GM18517 (cell line): ENCODE data around the gene TMSB4X.
A peak's percentile ranks its signal among the peaks of the same experiment; 100 is the strongest.
"Not testable (repeated sequence)": the region's sequence is repeated elsewhere in the genome, so short reads cannot be mapped to it uniquely, and the experiment has no call there.

Source experiments
- ATAC-seq: cut with Tn5 transposase; IDR thresholded peaks from one replicate; pipeline ENCODE4 v1.9.1; 2021; ENCODE audit warnings: mild to moderate bottlenecking, moderate library complexity; ENCODE audit not compliant: unreplicated experiment

Gene TMSB4X

GRCh38 chrX:12975991-12976558 is 1.2 kb downstream of the TMSB4X start:
- ATAC-seq: no peak

DNA sequence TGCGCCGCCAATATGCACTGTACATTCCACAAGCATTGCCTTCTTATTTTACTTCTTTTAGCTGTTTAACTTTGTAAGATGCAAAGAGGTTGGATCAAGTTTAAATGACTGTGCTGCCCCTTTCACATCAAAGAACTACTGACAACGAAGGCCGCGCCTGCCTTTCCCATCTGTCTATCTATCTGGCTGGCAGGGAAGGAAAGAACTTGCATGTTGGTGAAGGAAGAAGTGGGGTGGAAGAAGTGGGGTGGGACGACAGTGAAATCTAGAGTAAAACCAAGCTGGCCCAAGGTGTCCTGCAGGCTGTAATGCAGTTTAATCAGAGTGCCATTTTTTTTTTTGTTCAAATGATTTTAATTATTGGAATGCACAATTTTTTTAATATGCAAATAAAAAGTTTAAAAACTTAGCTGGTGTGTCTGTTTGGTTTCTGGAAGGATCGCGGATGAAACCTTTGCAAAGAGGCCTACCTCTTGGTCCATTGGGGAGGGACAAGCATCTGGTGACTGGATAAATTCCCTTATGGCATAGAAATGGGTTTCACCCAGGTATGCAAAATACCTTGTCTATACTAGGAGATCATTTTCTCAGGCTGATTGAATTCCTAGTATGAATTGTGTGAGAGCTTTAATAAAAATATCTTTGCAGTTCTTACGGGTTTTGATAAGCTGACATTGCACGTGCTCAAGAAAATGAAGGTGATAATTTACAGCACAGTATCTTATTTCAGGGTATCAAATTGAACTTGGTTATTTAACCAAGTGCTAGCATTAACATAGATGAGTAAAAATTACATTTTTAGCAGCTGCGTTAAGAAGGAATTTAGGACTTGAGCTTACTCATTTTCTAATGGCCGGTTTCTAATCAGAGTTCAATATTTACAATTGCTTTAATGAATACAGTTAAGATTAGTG is 2.2 kb downstream of the TMSB4X start:
- peak; percentile 1 for ATAC-seq

- ATAC-seq: peak; percentile 9
Observed at GRCh38 chrX:12977761-12978204, 2.9 kb downstream of the TMSB4X start.

DNA sequence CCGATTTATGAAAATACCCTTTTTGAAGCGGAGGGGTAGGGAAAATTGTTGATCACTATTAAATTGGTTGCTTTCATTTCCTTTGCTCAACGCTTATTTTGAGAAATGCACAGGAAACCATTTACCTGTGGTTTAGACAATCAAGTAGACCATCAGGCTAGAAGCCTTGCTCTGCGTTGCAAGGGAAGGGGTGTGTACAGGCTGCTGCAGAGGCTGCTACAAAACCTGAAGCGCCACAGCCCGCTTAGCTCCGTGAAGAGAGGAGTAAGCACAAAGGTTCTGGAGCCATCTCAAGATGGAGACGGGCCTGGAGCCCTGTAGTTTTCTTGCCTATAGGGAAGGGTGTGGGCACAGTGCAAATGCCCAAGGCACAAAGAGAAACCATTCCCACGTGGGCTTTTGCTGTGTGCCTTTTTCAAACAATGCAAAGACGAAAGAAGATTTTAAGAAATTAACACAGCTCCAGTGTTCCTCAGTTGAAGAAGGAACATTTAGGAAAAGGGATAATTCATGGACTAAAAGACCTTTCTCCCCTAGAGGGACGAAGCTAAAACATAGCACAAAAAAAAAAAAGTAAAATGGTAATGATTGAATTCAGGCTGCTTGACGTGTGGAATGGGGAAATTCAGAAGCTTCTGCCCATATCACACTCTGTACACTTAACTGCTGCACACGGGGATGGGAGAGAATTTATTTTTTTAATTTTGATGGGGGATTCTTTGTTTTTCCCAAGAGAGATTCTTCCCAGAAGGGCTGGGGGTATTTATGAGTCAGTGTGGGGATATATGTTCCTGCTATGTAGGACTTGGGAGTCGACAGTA is 3.5 kb downstream of the TMSB4X start:
- ATAC-seq: peak; percentile 47

DNA sequence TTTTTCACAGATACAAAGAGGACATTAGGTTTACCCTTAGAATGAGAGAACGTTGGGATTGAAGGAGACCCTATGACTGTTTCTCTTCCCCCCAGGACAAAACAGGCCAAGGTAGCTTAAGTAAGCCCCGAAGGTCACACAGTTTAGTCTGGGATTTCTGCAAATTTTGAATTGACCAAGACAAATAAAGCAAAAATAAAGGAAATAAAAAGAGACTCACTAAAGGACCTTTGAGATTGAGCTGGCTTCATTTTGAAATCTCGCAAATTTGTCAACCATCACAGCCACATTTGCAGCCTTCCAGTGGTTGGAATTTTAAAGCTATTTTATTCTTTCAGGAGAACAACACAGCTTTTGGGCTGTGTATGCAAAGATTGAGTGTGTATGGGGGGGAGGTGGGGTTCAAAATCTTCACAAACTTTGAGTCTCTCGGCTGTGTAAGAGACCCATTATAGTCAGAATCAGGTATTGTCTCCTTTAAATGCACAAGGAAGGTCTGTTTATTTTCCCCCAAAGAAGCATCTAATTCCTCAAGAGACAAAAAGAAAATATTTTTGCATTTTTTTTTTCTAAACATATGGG is 4.2 kb downstream of the TMSB4X start:
- ATAC-seq: no peak

DNA sequence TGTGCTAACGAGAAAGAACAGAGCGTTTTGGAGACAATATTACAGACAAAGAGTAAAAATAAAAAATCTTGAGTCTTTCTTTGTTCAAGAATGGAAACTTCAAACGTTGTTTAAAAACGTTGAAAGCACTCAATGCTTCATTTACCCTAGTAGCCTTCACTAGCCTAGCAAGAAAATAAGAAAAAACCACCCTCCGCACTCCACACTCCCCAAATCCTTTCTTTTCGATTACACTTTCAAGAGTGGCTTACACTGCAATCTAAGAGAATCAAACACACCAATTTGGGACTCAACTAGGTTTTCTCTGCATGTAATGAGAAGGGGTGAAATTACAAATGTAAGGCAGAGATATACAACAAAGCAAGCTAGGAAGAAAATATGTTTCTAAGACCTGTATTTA is 4.7 kb downstream of the TMSB4X start:
- no peak for ATAC-seq

GRCh38 chrX:12980039-12980438 is 5.1 kb downstream of the TMSB4X start:
- not testable (repeated sequence) for ATAC-seq

GRCh38 chrX:12981880-12982279 is 7.0 kb downstream of the TMSB4X start:
- no peak for ATAC-seq

- ATAC-seq: peak; percentile 77
Observed at GRCh38 chrX:12984603-12985319, 9.9 kb downstream of the TMSB4X start.

GRCh38 chrX:12985331-12985730 is 10.4 kb downstream of the TMSB4X start:
- ATAC-seq: no peak

DNA sequence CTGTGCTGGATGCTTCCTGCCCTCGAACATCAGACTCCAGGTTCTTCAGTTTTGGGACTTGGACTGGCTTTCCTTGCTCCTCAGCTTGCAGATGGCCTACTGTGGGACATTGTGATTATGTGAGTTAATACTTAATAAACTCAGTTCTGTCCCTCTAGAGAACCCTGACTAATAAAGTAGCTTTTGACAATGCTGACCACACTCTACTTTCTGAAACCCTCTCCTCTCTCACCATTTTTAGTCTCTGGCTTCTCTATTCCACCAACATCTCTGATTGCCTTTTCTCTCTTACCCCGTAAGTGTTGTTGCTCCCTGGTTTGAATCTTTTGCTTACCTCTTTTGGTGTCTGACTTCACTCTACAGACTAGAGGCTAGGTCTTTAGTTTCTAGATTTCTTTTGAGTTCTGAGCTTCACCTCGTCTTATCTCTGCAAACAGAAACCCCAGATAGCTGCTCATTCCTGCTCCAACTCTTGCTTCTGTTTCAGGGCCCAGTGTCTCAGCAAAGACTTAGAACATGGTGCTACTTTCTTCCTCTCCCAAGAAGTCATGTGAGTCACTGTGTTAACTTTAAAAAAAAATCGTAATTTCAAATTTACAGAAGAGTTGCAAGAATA is 11.4 kb downstream of the TMSB4X start:
- ATAC-seq: peak; percentile 51

- ATAC-seq: no peak
Observed at GRCh38 chrX:12986886-12987285, 12.0 kb downstream of the TMSB4X start.

GRCh38 chrX:12987340-12987739 is 12.4 kb downstream of the TMSB4X start:
- ATAC-seq: no peak

DNA sequence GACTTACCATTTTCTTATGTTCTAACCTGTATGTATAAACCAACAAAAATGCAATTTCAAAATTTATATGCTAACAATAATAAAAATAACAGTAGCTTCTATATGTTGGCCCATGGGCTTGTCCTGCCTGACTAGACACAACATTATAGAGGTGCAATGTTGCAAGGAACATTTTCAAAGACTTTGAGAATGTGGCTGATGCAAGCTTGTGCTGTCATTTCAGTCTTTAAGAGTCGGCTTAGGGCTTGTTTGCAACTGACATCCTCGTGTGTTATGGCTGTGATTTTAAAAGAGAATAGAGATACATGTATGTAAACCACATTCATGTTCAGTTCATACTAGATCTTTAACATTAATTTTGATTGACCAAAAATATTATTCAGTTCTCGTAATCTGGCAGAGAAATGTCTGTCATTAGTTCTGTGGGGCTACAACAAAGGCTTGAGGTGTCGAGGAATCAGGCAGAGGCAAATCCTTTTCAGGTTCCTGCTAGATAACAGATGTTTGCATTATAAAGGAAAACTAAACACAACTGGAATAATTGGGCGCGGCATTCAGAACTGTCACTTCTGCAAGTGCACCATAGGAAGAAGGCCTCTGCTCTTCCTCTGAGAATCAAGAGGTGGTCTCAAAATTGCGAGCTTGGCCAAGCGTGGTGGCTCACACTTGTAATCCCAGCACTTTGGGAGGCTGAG is 13.1 kb downstream of the TMSB4X start:
- ATAC-seq: no peak

DNA sequence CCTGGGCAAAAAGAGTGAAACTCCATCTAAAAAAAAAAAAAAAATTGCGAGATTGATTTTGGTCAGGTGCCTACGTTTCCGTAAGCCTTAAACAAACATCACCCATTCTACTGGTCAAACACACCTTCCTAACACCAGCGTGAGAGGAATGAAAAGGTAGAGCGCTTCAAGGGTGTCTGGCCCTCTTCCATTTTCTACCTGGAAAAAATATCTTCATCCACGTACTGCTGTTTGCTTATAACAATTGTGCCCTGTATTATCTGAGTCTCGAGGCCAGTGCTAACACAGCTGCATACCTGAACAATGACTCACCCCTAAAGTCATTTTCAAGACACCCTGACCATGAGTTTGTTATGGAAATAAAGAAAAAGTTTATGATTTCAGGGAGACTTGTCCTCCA is 13.9 kb downstream of the TMSB4X start:
- no peak for ATAC-seq

DNA sequence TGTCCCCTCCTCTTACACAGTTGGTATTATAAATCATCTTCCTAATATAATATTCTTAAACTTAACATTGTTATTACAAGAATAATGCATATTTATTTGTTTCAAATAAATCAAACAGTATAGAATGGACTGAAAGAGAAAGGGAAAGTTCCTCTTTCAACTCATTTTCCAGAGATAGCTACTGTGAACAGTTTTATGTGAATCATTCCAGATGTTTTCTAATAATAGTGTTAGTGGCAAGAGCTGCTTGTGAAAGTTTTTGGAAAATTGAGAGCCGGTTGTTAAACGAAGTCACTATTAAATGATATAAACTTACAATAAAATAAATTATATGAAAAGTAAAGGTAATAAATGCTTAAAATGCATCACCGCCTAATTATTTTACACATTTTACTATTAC is 14.6 kb downstream of the TMSB4X start:
- no peak for ATAC-seq

DNA sequence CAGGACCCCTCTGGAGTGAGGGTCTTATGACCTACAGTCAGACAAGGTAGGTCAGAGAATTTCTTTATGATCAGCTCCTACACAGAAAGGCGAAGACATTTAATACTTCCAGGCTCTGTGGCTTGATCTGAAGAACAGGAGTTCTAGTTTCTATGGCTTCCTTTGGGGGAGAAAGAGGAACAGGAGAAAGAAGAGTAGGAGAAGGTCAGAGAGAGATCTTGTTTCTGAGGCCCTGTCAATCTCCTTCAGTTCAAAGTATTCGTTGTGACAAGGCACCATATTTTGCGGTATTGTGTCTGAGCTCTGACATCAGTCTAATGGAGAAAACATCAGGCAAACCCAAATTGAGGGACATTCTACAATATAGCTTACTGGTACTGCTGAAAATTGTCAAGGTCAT is 16.7 kb downstream of the TMSB4X start:
- ATAC-seq: no peak

DNA sequence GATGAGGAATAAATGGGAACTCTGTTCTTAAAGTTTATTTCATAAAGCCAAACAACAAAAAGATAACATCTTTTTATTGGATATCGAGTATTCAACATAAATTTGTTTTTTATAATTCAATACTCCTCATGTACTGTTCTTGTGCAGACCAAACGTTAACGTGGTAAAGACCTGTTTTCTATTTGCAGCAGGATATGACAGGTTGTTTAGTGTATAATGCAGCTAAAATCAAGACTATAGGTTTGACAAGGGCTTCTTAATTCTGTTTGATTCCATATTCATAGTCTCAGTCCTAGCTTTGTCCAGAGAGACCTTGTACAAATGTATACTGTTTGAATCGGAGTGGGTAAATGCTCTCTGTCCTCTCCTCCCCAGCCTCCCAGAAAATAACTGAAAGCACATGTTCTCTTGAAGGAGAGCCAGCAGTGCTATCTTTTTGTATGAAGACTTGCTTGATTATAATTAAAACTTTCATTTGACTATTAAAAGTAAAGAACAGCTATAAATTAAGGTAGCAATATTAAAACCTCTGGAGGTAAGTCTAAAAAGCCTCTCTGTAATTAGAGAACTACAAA is 17.7 kb downstream of the TMSB4X start:
- no peak for ATAC-seq

DNA sequence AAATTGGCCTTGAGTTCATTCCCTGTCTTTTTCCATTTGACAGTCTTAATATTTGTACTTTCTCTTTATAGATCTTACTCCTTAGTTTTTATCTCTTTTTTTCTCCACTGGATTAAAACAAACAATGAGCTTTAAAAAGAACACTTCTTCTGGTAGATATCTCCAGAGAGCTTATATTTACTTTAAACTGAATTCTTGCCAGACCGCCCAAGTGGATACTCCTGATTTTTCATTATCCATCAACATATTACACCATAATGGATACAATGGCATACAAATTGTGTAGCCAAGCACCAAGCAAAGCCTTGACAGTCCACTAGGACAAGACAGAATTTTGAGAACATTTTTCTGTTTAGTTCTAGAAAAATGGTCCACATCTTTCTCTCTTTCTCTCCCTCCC is 18.9 kb downstream of the TMSB4X start:
- ATAC-seq: no peak
